Mammary microvascular endothelial cell (primary cell): ENCODE results near the gene VPS4B. TPM values are rescaled to one million over a fixed set of nuclear protein-coding genes. Genes with fewer than 3 reads are reported as not detected.

ENCODE experiments used
- total RNA-seq: library from RNA; depleted of rRNA; stranded (reverse); fragments of >200 nt; gene quantifications from 2 replicates; pipeline ENCODE4 v1.2.3, GENCODE V29; 2015

VPS4B gene
- total RNA-seq = 29.3 and 30.3 TPM in 2 replicates

DNA sequence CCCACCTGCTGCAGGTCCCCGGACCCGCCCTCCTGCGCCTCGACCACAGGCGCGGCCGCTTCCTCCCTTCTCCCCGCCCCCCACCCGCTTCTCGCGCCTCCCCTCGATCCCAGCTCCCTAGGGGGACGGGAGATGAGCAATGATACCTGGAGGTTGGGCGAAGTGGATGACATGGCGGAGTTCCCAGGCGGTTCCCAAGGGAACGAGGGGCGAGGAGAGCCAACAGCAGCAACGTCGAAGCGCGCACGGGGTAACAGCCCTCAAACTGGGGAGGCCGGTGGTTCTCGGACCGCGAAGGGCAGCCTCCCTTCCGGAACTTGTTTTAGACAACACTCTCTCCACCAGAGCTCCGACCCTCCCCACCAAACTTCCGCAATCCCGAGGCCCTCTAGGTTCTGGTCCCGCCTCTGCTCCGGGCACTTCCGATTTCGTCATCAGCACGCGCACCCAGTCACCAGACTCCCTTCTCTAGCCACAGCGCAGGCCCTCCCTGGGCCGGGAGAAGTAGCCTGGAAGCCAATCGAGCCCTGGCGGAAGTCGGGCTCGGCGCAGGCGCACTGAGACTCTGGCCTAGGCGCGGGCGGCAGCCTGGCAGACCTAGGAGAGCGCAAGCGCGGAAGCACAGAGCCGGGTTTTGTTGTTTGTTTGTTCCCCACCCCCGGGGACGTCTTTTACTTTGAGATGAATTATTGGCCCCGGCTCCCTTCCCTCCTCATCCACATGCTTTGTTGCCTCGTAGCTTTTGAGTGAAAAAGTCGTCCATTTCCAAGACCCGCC lies at the start of gene VPS4B:
TSS of gene VPS4B (minus strand) at position 390 of the 777 bp plus-strand sequence. CDS start at position 173, 217 bp downstream.

DNA sequence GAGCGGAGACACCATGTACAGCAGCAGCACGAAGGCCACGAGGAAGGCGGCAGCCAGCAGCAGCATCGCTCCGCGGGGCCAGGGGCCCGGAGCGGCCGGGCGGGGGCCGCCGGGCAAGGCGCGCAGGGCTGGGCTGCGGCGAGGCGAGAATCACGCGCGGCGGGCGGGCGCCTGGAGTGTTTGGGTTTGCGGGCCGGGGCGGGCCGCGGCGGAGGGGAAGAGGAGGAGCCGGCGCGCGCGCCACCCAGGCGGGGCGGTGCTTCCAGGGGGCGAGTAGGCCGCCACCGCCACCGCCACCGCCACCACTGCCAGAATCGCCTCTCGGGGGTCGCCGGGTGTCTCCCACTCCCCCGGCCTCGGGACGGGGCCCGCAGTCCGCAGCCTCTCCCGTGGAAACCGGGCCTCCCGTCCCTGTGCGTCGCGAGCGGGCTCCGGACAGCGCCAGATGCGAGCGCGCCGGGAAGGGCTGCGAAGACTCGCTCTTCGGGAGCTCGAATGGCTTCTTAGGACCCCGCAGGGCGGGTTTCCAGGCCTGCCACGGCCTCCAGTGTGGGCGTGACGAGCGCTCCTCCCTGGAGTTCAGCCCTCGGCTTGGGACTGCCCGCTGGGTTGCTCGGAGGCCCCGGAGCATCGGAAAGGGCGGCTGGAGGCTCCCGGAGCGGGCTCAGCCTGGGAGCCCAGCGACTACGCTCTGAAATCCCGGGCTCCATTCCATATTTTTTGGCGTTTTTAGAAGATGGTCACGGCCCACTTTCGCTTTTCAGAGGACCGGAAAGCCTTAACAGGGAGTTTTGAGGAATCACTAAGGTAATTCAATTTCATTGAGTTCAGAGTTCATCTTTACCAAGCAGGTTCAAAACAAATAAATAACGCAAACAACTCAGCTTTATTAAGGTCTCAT lies 55.0 kb downstream of the VPS4B start, which contains the start of gene KDSR:
TSS of gene KDSR (minus strand) at position 154 of the 901 bp plus-strand sequence. CDS start at position 66, 88 bp downstream.

Other genes with a start within 250 kb of the VPS4B start
- gene BCL2, start 102.7 kb downstream of the VPS4B start, total RNA-seq = 0.10 and 0.27 TPM in 2 replicates
- gene KDSR, start 55.3 kb downstream of the VPS4B start, total RNA-seq = 25.2 and 35.2 TPM in 2 replicates
- not detected in 2 replicates for gene SERPINB5, start 54.5 kb upstream of the VPS4B start, total RNA-seq
- gene SERPINB12, start 119.9 kb upstream of the VPS4B start, total RNA-seq = not detected in 2 replicates
- gene SERPINB13, start 164.9 kb upstream of the VPS4B start, total RNA-seq = not detected in 2 replicates
- gene SERPINB4, start 221.8 kb upstream of the VPS4B start, total RNA-seq = not detected in 2 replicates
- not detected in 2 replicates for gene SERPINB3, start 239.4 kb upstream of the VPS4B start, total RNA-seq